Lower leg skin (tissue), 4 donors: Measurements from ENCODE around the gene RAD17. TPM values are rescaled to one million over a fixed set of nuclear protein-coding genes. Genes with fewer than 3 reads are reported as not detected.
"Not testable (repeated sequence)": the region's sequence is repeated elsewhere in the genome, so short reads cannot be mapped to it uniquely, and the experiment has no call there.

ENCODE experiments used
- DNase-seq, 2 donors: peaks; one replicate each; pipeline ENCODE4 v3.0.0-alpha.2; 2019; ENCODE audit warnings: low spot score in 2 of 2
- H3K4me3 ChIP-seq: fragments of 200-600 bp; sonication (generic); 2 replicates; pipeline ENCODE4 v1.5.1; 2017; ENCODE audit warnings: mild to moderate bottlenecking, low read depth; ENCODE audit not compliant: poor library complexity, severe bottlenecking
- POLR2A ChIP-seq, 2 donors: fragments of 450-650 bp; IDR thresholded peaks; one replicate each; pipeline ENCODE4 v1.6.1; 2016 to 2017; ENCODE audit warnings: antibody characterized with exemption in 2 of 2, mild to moderate bottlenecking in 1 of 2, moderate library complexity in 1 of 2
- WGBS, 2 donors: methylation state at CpG; one replicate each; pipeline ENCODE4 v1.1.5; 2018; 5-methylcytosine and 5-hydroxymethylcytosine counted together
- intact Hi-C: fragments of 100-400 bp; cut with DNase I; formaldehyde crosslinking; loops from one replicate; pipeline ENCODE4 v1.15.0; 2023; ENCODE audit warnings: low total_unique reads
- total RNA-seq, 4 donors: library from RNA; depleted of rRNA; stranded (reverse); fragments of >200 nt; gene quantifications; one replicate each; pipeline ENCODE4 v1.1.0, GENCODE V29; 2016
- TF ChIP-seq, protein P1 (sequence below), 3 donors: fragments of 450-650 bp; IDR thresholded peaks; one replicate each; pipeline ENCODE4 v1.5.1; 2016; ENCODE audit warnings: antibody characterized with exemption in 3 of 3, mild to moderate bottlenecking in 3 of 3, moderate library complexity in 2 of 3

The RAD17 gene
- total RNA-seq, 4 donors from 2014 or later, result 9.0 to 21.2 (median 12.9) TPM

DNA sequence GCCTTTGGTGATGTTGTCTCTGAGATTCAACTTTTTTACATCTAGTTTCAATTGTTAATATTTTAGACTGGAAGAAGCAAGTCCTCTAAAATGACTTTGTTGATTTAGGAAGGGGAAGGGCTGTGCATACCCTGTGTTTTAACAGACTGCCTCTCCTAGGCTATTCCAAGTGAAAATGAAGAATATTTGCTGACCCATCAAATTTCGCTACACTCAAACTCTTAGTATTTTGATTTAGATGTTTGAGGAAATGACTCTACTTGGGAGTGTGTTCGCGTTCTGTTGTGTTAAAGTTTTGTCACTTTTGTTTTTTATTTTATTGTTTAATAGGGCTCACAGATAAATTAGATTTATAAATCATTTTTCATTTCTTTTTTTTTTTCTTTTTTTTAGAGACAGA is 48.9 kb downstream of the RAD17 start:
- TF ChIP-seq, protein P1, sequence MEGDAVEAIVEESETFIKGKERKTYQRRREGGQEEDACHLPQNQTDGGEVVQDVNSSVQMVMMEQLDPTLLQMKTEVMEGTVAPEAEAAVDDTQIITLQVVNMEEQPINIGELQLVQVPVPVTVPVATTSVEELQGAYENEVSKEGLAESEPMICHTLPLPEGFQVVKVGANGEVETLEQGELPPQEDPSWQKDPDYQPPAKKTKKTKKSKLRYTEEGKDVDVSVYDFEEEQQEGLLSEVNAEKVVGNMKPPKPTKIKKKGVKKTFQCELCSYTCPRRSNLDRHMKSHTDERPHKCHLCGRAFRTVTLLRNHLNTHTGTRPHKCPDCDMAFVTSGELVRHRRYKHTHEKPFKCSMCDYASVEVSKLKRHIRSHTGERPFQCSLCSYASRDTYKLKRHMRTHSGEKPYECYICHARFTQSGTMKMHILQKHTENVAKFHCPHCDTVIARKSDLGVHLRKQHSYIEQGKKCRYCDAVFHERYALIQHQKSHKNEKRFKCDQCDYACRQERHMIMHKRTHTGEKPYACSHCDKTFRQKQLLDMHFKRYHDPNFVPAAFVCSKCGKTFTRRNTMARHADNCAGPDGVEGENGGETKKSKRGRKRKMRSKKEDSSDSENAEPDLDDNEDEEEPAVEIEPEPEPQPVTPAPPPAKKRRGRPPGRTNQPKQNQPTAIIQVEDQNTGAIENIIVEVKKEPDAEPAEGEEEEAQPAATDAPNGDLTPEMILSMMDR (IDR thresholded peaks at IDR 0.05), result no peak
- TF ChIP-seq POLR2A (IDR thresholded peaks at IDR 0.05), result no peak
- 92 to 94% methylated on average over 3 of the region's 3 CpGs for WGBS, 2 donors
- no peak for DNase-seq
- intact Hi-C loops, result no loop called here
- H3K4me3 ChIP-seq, result no peak overlapping the region

DNA sequence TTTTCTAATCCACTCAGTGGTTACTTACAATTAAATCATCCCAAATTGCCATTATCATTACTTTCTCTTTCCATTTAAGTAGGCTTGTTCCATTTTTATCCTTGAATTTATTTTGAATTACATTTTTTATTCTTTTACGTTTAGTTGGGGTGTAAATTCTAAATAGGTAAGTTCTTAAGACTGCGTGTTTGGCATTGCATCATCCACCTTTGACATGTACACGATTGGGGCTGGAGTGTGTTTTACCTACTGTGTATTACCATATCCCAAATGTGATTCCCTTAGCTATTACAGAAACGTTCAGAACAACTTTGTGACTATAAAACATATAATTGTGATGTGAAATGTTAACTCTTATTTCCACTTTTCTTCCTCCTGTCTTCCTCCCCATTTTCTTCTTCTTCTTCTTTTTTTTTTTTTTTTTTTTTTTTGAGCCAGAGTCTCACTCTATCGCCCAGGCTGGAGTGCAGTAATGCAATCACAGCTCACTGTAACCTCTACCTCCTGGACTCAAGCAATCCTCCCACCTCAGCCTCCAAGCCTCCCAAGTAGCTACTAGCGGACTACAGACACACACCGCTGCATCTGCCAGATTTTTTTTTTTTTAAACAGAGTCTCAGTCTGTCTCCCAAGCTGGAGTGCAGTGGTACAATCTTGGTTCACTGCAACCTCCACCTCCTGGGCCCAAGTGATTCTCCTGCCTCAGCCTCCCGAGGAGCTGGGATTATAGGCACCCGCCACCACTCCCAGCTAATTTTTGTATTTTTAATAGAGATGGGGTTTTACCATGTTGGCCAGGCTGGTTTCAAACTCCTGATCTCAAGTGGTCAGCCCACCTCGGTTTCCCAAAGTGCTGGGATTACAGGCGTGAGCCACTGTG is 62.0 kb downstream of the RAD17 start:
- intact Hi-C loops, result no loop called here
- TF ChIP-seq, protein P1 (IDR thresholded peaks at IDR 0.05), result no peak
- no peak for TF ChIP-seq POLR2A (IDR thresholded peaks at IDR 0.05)
- WGBS, 2 donors, result 87 to 91% methylated on average over 11 of the region's 11 CpGs
- DNase-seq, result no peak
- H3K4me3 ChIP-seq, result no peak overlapping the region

DNA sequence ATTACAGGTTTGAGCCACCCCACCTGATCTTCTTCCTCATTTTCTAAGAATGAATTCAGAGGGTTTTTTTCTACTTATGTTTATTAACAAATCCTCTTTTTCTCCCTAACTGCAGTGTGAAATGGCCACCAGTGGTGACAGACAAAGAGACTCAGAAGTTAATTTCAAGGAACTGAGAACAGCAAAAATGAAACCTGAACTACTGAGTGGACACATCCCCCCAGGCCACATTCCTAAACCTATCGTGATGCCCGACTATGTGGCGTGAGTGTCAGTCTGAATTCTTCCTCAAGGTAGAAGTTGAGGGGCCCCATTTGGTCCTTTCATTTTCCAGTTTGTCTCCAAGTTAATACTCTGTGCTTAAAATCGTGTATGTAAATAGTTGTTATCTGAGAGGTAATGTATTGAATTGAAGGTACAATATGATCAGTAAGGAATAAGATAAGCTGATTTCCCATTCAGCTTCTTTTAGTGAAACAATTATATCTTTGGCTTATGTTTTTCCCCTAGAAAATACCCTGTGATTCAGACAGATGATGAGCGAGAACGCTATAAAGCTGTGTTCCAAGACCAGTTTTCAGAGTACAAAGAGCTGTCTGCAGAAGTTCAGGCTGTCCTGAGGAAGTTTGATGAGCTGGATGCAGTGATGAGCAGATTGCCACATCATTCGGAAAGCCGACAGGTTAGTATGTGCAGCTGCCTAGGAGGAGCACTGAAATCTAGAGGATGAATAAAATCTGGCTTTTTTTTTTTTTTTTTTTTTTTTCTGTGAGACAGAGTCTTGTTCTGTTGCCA is 63.0 kb downstream of the RAD17 start:
- no peak for TF ChIP-seq POLR2A (IDR thresholded peaks at IDR 0.05)
- TF ChIP-seq, protein P1 (IDR thresholded peaks at IDR 0.05), result no peak
- intact Hi-C loops, result no loop called here
- 79 to 90% methylated on average over 8 of the region's 8 CpGs for WGBS, 2 donors
- no peak for DNase-seq
- no peak overlapping the region for H3K4me3 ChIP-seq

DNA sequence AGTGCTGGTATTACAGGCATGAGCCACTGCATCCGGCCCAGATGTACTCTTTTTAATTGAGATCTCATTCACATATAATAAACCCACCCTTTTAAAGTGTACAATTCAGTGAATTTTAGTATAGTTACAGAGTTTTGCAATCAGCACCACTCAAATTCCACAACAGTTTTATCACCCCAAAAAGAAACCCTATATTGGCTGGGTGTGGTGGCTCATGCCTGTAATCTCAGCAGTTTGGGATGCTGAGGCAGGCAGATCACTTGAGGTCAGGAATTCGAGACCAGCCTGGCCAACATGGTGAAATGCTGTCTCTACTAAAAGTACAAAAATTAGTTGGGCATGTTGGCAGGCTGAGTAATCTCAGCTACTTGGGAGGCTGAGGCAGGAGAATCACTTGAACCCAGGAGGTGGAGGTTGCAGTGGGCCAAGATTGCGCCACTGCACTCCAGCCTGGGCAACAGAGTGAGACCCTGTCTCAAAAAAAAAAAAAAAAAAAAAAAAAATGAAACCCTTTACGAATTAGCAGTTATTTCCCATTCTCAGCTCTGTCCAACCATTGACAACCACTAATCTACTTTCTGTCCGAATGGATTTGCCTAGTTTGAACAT is 65.8 kb downstream of the RAD17 start:
- intact Hi-C loops, result not testable (repeated sequence)
- WGBS, 2 donors, result 91 to 96% methylated on average over 5 of the region's 5 CpGs

DNA sequence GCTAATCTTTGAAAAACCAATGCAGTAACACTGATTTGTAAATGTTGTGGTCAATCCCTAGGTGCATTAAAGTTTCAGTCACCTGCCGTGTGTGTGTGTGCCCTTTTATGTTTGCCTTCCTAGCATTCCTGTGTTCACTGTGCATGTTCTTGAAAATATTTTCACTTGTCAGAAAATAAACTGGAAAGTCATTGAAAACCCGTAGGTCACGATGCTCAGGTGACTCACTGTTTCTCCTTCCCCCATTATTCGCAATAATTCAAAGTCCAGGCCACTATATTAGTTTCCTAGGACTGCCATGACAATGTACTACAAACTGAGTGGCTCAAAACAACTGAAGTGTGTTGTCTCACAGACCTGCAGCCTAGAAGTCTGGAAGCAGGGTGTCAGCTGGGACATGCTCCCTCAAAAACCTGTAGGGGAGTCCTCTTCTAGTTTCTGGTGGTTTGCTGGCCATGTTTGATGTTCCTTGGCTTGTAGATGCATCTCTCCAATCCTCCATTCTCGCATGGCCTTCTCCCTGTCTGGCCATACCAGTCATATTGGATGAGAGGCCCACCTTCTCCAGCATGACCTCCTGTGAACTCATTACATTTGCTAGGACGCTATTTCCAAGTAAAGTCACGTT is 74.6 kb downstream of the RAD17 start:
- DNase-seq, result no peak
- WGBS, 2 donors, result 92 to 94% methylated on average over 7 of the region's 7 CpGs
- TF ChIP-seq, protein P1 (IDR thresholded peaks at IDR 0.05), result no peak
- no peak for TF ChIP-seq POLR2A (IDR thresholded peaks at IDR 0.05)
- intact Hi-C loops, result no loop called here
- H3K4me3 ChIP-seq, result no peak overlapping the region

More for the DNA sequence above, 65.8 kb downstream of the RAD17 start:
- not testable (repeated sequence) for H3K4me3 ChIP-seq, DNase-seq
